ENCODE results near the gene CD2AP. TPM values are rescaled to one million over a fixed set of nuclear protein-coding genes. Genes with fewer than 3 reads are reported as not detected.
A peak's percentile ranks its signal among the peaks of the same experiment; 100 is the strongest.

CD2AP gene
- total and polyA plus RNA-seq, 7 donors = 17.7 to 80.2 (median 21.8) TPM

- H3K27me3 ChIP-seq = no peaks in the 10 kb centered on the region
- TF ChIP-seq CTCF (IDR thresholded peaks at IDR 0.05) (no peak), POLR2AphosphoS5 (IDR thresholded peaks at IDR 0.05) (no peak), EP300 (IDR thresholded peaks at IDR 0.05) (no peak), POLR2A (IDR thresholded peaks at IDR 0.05) (no peak)
- H3K9me3 ChIP-seq = no peaks in the 10 kb centered on the region
- peaks cover 0 to 5% (median 0%) of the 10 kb centered on the region in 4 donors for H3K36me3 ChIP-seq
- no peak overlapping the region for H3K4me3 ChIP-seq
- intact Hi-C loops (cut with DNase I) = loop anchor here (10.0 kb wide), 1 partner anchor 214 kb away; no protein-coding TSS in a partner anchor
- no peak overlapping the region for H3K27ac ChIP-seq
- DNase-seq = no peak
- 83 to 85% methylated on average over 7 of the region's 7 CpGs for WGBS, 2 donors
- H3K4me1 ChIP-seq = peaks cover 0 to 6% (median 0%) of the 10 kb centered on the region in 4 donors
Measured at GRCh38 chr6:47628448-47629272, 151.1 kb downstream of the CD2AP start.

GRCh38 chr6:47629954-47630353 lies 152.4 kb downstream of the CD2AP start:
- 89 to 93% methylated on average over 4 of the region's 4 CpGs for WGBS, 2 donors
- Histone ChIP-seq H3K27me3 (no peaks in the 10 kb centered on the region), H3K27ac (no peak overlapping the region), H3K4me1 (peaks cover 0 to 6% (median 0%) of the 10 kb centered on the region in 4 donors), H3K36me3 (peaks cover 0 to 3% (median 0%) of the 10 kb centered on the region in 4 donors), H3K4me3 (no peak overlapping the region), H3K9me3 (no peaks in the 10 kb centered on the region)
- TF ChIP-seq EP300 (IDR thresholded peaks at IDR 0.05) (no peak), POLR2A (IDR thresholded peaks at IDR 0.05) (no peak), POLR2AphosphoS5 (IDR thresholded peaks at IDR 0.05) (peak in 1 of 4 donors; percentile 5), CTCF (IDR thresholded peaks at IDR 0.05) (no peak)
- intact Hi-C loops (cut with DNase I) = loop anchor here (10.0 kb wide), 1 partner anchor 215 kb away; no protein-coding TSS in a partner anchor
- DNase-seq = no peak

GRCh38 chr6:47630587-47630986 lies 153.0 kb downstream of the CD2AP start:
- DNase-seq = no peak
- no peaks in the 10 kb centered on the region for H3K36me3 ChIP-seq
- no peak overlapping the region for H3K4me3 ChIP-seq
- WGBS, 2 donors = 33 to 75% methylated on average over 3 of the region's 3 CpGs
- H3K27me3 ChIP-seq = no peaks in the 10 kb centered on the region
- no peak overlapping the region for H3K27ac ChIP-seq
- peaks cover 0 to 6% (median 0%) of the 10 kb centered on the region in 4 donors for H3K4me1 ChIP-seq
- intact Hi-C loops (cut with DNase I) = no loop called here
- TF ChIP-seq POLR2A (IDR thresholded peaks at IDR 0.05) (no peak), CTCF (IDR thresholded peaks at IDR 0.05) (no peak), POLR2AphosphoS5 (IDR thresholded peaks at IDR 0.05) (peak in 1 of 4 donors; percentile 7)
- no peaks in the 10 kb centered on the region for H3K9me3 ChIP-seq

- TF ChIP-seq CTCF (IDR thresholded peaks at IDR 0.05) = peak in 3 of 4 experiments; percentile 34 to 56 (median 54)
- TF ChIP-seq POLR2A (IDR thresholded peaks at IDR 0.05) = no peak
- intact Hi-C loops (cut with DNase I) = no loop called here
- peaks cover 0 to 6% (median 0%) of the 10 kb centered on the region in 4 donors for H3K4me1 ChIP-seq
- H3K36me3 ChIP-seq = no peaks in the 10 kb centered on the region
- 31 to 54% methylated on average over 6 of the region's 6 CpGs for WGBS, 2 donors
- H3K27ac ChIP-seq = no peak overlapping the region
- H3K4me3 ChIP-seq = no peak overlapping the region
- H3K27me3 ChIP-seq = no peaks in the 10 kb centered on the region
- H3K9me3 ChIP-seq = no peaks in the 10 kb centered on the region
- no peak for DNase-seq
Measured at GRCh38 chr6:47631269-47631772, 153.7 kb downstream of the CD2AP start.

Data from sigmoid colon (tissue), 7 donors.